Measurements from ENCODE around the gene IMPG2. TPM values are rescaled to one million over a fixed set of nuclear protein-coding genes. Genes with fewer than 3 reads are reported as not detected.
"Not testable (repeated sequence)": the region's sequence is repeated elsewhere in the genome, so short reads cannot be mapped to it uniquely, and the experiment has no call there.

The IMPG2 gene
- total and polyA plus RNA-seq, 3 experiments from 2014 or later: 0.11 to 0.20 TPM; not detected in 1

DNA sequence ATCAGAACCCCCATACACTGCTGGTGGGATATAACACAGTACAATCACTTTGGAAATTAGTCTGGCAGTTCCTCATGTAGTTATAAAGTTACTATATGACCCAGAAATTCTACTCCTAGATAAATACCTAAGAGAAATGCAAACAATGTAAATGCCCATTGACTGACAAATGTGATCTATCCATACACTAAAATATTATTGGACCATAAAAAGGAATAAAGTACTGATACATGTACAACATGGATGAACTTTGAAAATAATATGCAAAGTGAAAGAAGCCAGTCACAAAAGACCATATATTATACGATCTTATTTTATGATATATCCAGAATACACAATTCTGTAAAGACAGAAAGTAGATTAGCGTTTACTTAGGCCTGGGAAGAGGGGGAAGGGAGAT is 7.8 kb downstream of the IMPG2 start:
- peaks cover 6% of the 10 kb centered on the region for H3K9me3 ChIP-seq (ENCODE audit: low read length)
- peaks cover 9 to 35% (median 30%) of the 10 kb centered on the region in 3 donors for H3K36me3 Mint-ChIP-seq
- POLR2A ChIA-PET: no interaction called here
- H3K9me3 Mint-ChIP-seq: peaks cover 20 to 28% (median 20%) of the 10 kb centered on the region in 5 donors
- no peak overlapping the region for H3K4me3 ChIP-seq (ENCODE audit: low read length)
- no peak overlapping the region for H3K27ac Mint-ChIP-seq
- H3K4me1 ChIP-seq (ENCODE audit: insufficient read depth, low read length): no peaks in the 10 kb centered on the region
- H3K27me3 ChIP-seq (ENCODE audit: insufficient read depth, low read length, poor library complexity, severe bottlenecking): no peaks in the 10 kb centered on the region
- H3K27me3 Mint-ChIP-seq: no peaks in the 10 kb centered on the region
- CTCF ChIA-PET: no interaction called here
- no peak for DNase-seq
- no peak overlapping the region for H3K4me3 Mint-ChIP-seq
- H3K27ac ChIP-seq (ENCODE audit: low read depth, low read length): no peak overlapping the region
- H3K36me3 ChIP-seq (ENCODE audit: insufficient read depth, low read length): no peaks in the 10 kb centered on the region
- H3K4me1 Mint-ChIP-seq: no peaks in the 10 kb centered on the region

- POLR2A ChIA-PET: no interaction called here
- CTCF ChIA-PET: no interaction called here
- Histone ChIP-seq H3K9me3 (ENCODE audit: low read length) (peaks cover 6% of the 10 kb centered on the region), H3K4me1 (ENCODE audit: insufficient read depth, low read length) (no peaks in the 10 kb centered on the region), H3K27ac (ENCODE audit: low read depth, low read length) (no peak overlapping the region), H3K36me3 (ENCODE audit: insufficient read depth, low read length) (no peaks in the 10 kb centered on the region), H3K27me3 (ENCODE audit: insufficient read depth, low read length, poor library complexity, severe bottlenecking) (no peaks in the 10 kb centered on the region), H3K4me3 (ENCODE audit: low read length) (no peak overlapping the region)
- DNase-seq: no peak
- Mint-ChIP-seq H3K4me3 (no peak overlapping the region), H3K9me3 (peaks cover 25 to 33% (median 29%) of the 10 kb centered on the region in 5 donors), H3K4me1 (no peaks in the 10 kb centered on the region), H3K27ac (no peak overlapping the region), H3K27me3 (no peaks in the 10 kb centered on the region), H3K36me3 (peaks cover 9 to 41% (median 31%) of the 10 kb centered on the region in 3 donors)
These were observed 8.7 kb downstream of the IMPG2 start for GRCh38 chr3:101311676-101312075.

- Mint-ChIP-seq H3K4me1 (no peaks in the 10 kb centered on the region), H3K9me3 (peaks cover 31 to 36% (median 34%) of the 10 kb centered on the region in 5 donors), H3K36me3 (peaks cover 9 to 48% (median 32%) of the 10 kb centered on the region in 3 donors), H3K27me3 (no peaks in the 10 kb centered on the region), H3K27ac (no peak overlapping the region), H3K4me3 (no peak overlapping the region)
- ChIA-PET POLR2A (no interaction called here), CTCF (no interaction called here)
- no peaks in the 10 kb centered on the region for H3K4me1 ChIP-seq (ENCODE audit: insufficient read depth, low read length)
- no peak overlapping the region for H3K27ac ChIP-seq (ENCODE audit: low read depth, low read length)
- peaks cover 6% of the 10 kb centered on the region for H3K9me3 ChIP-seq (ENCODE audit: low read length)
- no peaks in the 10 kb centered on the region for H3K27me3 ChIP-seq (ENCODE audit: insufficient read depth, low read length, poor library complexity, severe bottlenecking)
- no peaks in the 10 kb centered on the region for H3K36me3 ChIP-seq (ENCODE audit: insufficient read depth, low read length)
- DNase-seq: no peak
- no peak overlapping the region for H3K4me3 ChIP-seq (ENCODE audit: low read length)
These were observed 9.4 kb downstream of the IMPG2 start for GRCh38 chr3:101310978-101311375.

DNA sequence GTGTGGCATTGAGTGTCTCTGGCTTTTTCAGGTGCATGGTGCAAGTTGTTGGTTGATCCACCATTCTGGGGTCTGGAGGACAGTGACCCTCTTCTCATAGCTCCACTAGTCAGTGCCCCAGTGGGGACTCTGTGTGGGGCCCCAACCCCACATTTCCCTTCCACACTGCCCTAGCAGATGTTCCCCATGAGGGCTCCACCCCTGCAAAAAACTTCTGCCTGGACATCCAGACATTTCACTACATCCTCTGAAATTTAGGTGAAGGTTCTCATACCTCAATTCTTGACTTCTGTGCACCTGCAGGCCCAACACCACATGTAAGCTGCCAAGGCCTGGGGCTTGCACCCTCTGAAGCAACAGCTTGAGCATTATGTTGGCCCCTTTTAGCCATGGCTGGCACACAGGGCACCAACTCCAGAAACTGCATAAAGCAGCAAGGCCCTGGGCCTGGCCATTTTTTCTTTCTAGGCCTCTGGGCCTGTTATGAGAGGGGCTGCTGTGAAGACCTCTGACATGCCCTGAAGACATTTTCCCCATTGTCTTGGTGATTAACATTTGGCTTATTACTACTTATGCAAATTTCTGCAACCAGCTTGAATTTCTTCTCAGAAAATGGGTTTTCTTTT is 12.1 kb downstream of the IMPG2 start:
- H3K36me3 ChIP-seq (ENCODE audit: insufficient read depth, low read length); DNase-seq; H3K4me1 ChIP-seq (ENCODE audit: insufficient read depth, low read length); H3K4me3 ChIP-seq (ENCODE audit: low read length); H3K4me1 Mint-ChIP-seq; H3K27ac ChIP-seq (ENCODE audit: low read depth, low read length); H3K27me3 ChIP-seq (ENCODE audit: insufficient read depth, low read length, poor library complexity, severe bottlenecking); CTCF ChIA-PET; POLR2A ChIA-PET; H3K4me3 Mint-ChIP-seq; H3K9me3 ChIP-seq (ENCODE audit: low read length); H3K27me3 Mint-ChIP-seq; H3K27ac Mint-ChIP-seq: not testable (repeated sequence)
- Mint-ChIP-seq H3K9me3 (peaks cover 33 to 42% (median 36%) of the 10 kb centered on the region in 5 donors), H3K36me3 (peaks cover 9 to 68% (median 40%) of the 10 kb centered on the region in 3 donors)

GRCh38 chr3:101303836-101304235 is 16.5 kb downstream of the IMPG2 start:
- H3K9me3 Mint-ChIP-seq: peaks cover 24 to 41% (median 34%) of the 10 kb centered on the region in 5 donors
- ChIA-PET POLR2A (no interaction called here), CTCF (no interaction called here)
- peaks cover 0 to 5% (median 2%) of the 10 kb centered on the region in 3 donors for H3K4me1 Mint-ChIP-seq
- no peak overlapping the region for H3K27ac Mint-ChIP-seq
- peaks cover 0 to 1% of the 10 kb centered on the region in 2 donors for H3K27me3 Mint-ChIP-seq
- H3K36me3 ChIP-seq (ENCODE audit: insufficient read depth, low read length): no peaks in the 10 kb centered on the region
- H3K9me3 ChIP-seq (ENCODE audit: low read length): peaks cover 6% of the 10 kb centered on the region
- no peaks in the 10 kb centered on the region for H3K4me1 ChIP-seq (ENCODE audit: insufficient read depth, low read length)
- no peak overlapping the region for H3K27ac ChIP-seq (ENCODE audit: low read depth, low read length)
- H3K36me3 Mint-ChIP-seq: peaks cover 10 to 67% (median 18%) of the 10 kb centered on the region in 3 donors
- DNase-seq: no peak
- H3K27me3 ChIP-seq (ENCODE audit: insufficient read depth, low read length, poor library complexity, severe bottlenecking): no peaks in the 10 kb centered on the region
- no peak overlapping the region for H3K4me3 ChIP-seq (ENCODE audit: low read length)
- no peak overlapping the region for H3K4me3 Mint-ChIP-seq

GRCh38 chr3:101303089-101303731 is 17.2 kb downstream of the IMPG2 start:
- H3K27ac ChIP-seq (ENCODE audit: low read depth, low read length): no peak overlapping the region
- POLR2A ChIA-PET: no interaction called here
- peaks cover 2% of the 10 kb centered on the region for H3K9me3 ChIP-seq (ENCODE audit: low read length)
- CTCF ChIA-PET: no interaction called here
- Mint-ChIP-seq H3K27me3 (peaks cover 0 to 1% of the 10 kb centered on the region in 2 donors), H3K36me3 (peaks cover 7 to 67% (median 15%) of the 10 kb centered on the region in 3 donors), H3K4me3 (no peak overlapping the region), H3K27ac (no peak overlapping the region), H3K4me1 (peaks cover 0 to 5% (median 2%) of the 10 kb centered on the region in 3 donors), H3K9me3 (peaks cover 22 to 41% (median 34%) of the 10 kb centered on the region in 5 donors)
- H3K4me3 ChIP-seq (ENCODE audit: low read length): no peak overlapping the region
- no peak for DNase-seq
- no peaks in the 10 kb centered on the region for H3K36me3 ChIP-seq (ENCODE audit: insufficient read depth, low read length)
- no peaks in the 10 kb centered on the region for H3K27me3 ChIP-seq (ENCODE audit: insufficient read depth, low read length, poor library complexity, severe bottlenecking)
- H3K4me1 ChIP-seq (ENCODE audit: insufficient read depth, low read length): no peaks in the 10 kb centered on the region

DNA sequence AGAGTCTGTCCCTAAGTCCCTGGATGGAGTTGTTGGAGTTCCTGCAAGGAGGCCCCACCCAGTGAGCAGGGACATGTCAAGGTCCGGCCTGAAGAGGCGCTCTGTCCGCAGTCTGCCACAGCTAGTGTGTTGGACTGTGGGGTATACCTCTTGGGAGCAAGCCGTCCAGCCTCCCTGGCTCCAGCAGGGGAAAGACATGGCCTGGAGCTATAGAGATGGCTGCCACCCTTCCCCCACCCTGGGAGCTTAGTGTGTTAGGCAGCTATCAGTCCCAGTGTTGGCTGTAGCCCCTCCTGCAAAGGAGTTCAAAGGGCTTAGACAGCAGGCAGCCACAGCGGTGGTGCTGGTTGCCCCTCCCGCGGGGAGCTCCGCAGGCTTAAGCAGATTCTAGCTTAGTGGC is 20.3 kb downstream of the IMPG2 start:
- H3K9me3 Mint-ChIP-seq: peaks cover 14 to 40% (median 37%) of the 10 kb centered on the region in 5 donors
- no peaks in the 10 kb centered on the region for H3K36me3 ChIP-seq (ENCODE audit: insufficient read depth, low read length)
- no peak overlapping the region for H3K4me3 ChIP-seq (ENCODE audit: low read length)
- H3K27ac ChIP-seq (ENCODE audit: low read depth, low read length): no peak overlapping the region
- H3K27me3 Mint-ChIP-seq: peaks cover 0 to 1% of the 10 kb centered on the region in 2 donors
- DNase-seq: no peak
- no peak overlapping the region for H3K4me3 Mint-ChIP-seq
- ChIA-PET POLR2A (no interaction called here), CTCF (no interaction called here)
- peaks cover 0 to 5% (median 2%) of the 10 kb centered on the region in 3 donors for H3K4me1 Mint-ChIP-seq
- peaks cover 5 to 58% (median 8%) of the 10 kb centered on the region in 3 donors for H3K36me3 Mint-ChIP-seq
- no peaks in the 10 kb centered on the region for H3K9me3 ChIP-seq (ENCODE audit: low read length)
- H3K27me3 ChIP-seq (ENCODE audit: insufficient read depth, low read length, poor library complexity, severe bottlenecking): no peaks in the 10 kb centered on the region
- no peaks in the 10 kb centered on the region for H3K4me1 ChIP-seq (ENCODE audit: insufficient read depth, low read length)
- H3K27ac Mint-ChIP-seq: no peak overlapping the region

DNA sequence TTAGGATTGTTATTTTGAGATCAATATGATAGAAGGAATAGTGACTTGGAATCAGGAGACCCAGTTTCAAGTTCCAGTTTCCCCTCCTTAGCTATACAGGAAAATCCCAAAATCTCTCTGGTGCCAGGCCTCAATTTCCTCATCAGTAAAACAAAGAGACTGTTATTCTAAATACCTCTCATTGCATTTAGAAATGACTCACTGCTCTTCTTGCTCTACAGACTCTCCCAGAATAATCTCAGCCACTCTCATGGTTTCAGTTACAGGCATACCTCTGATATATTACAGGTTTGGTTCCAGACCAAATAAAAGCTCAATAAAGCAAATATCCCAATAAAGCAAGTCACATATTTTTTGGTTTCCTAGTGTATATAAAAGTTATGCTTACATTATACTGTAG is 28.3 kb downstream of the IMPG2 start:
- peak overlapping the region in 1 of 8 donors; percentile 43 for H3K27ac Mint-ChIP-seq
- CTCF ChIA-PET: no interaction called here
- no peak overlapping the region for H3K4me3 ChIP-seq (ENCODE audit: low read length)
- no peak overlapping the region for H3K27ac ChIP-seq (ENCODE audit: low read depth, low read length)
- H3K4me3 Mint-ChIP-seq: no peak overlapping the region
- no peak for DNase-seq
- no peaks in the 10 kb centered on the region for H3K27me3 ChIP-seq (ENCODE audit: insufficient read depth, low read length, poor library complexity, severe bottlenecking)
- H3K36me3 ChIP-seq (ENCODE audit: insufficient read depth, low read length): no peaks in the 10 kb centered on the region
- no peaks in the 10 kb centered on the region for H3K27me3 Mint-ChIP-seq
- peaks cover 6 to 23% (median 20%) of the 10 kb centered on the region in 5 donors for H3K9me3 Mint-ChIP-seq
- no peaks in the 10 kb centered on the region for H3K4me1 ChIP-seq (ENCODE audit: insufficient read depth, low read length)
- no peaks in the 10 kb centered on the region for H3K4me1 Mint-ChIP-seq
- POLR2A ChIA-PET: no interaction called here
- peaks cover 0 to 27% (median 2%) of the 10 kb centered on the region in 3 donors for H3K36me3 Mint-ChIP-seq
- no peaks in the 10 kb centered on the region for H3K9me3 ChIP-seq (ENCODE audit: low read length)

All from CD8-positive, alpha-beta memory T cell (primary cell).